ENCODE results near the gene STOML2.

STOML2 gene

DNA sequence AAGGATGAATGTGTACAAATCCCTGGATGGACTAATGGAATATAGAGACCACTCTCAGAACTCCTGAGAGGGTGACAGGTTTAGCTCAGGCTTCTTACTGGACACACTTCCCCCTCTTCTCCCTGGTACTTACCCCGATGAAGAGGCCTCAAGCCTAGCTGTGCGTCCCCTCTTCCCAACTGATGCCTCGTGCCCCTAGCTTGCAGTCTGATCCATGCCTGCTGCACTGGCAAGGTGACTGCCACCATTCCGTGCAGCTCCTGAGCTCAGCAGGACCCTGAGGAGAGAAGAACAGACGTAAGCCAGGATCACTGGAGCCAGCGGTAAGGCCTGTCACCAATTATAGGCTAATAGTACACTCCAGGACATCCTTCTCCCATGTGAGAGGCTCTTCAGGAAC is 5.5 kb upstream of the STOML2 start:
- DNase-seq (ENCODE audit: extremely low read depth in 1 of 2, low read depth in 1 of 2): no peak

GRCh38 chr9:35107297-35108290 is 4.7 kb upstream of the STOML2 start:
- no peak for DNase-seq (ENCODE audit: extremely low read depth in 1 of 2, low read depth in 1 of 2)

- DNase-seq (ENCODE audit: extremely low read depth in 1 of 2, low read depth in 1 of 2): no peak
These were observed 3.4 kb upstream of the STOML2 start for GRCh38 chr9:35106343-35106730.

- DNase-seq (ENCODE audit: extremely low read depth in 1 of 2, low read depth in 1 of 2): no peak
These were observed 2.8 kb upstream of the STOML2 start for GRCh38 chr9:35105571-35106342.

- DNase-seq (ENCODE audit: extremely low read depth in 1 of 2, low read depth in 1 of 2): no peak
These were observed 2.2 kb upstream of the STOML2 start for GRCh38 chr9:35105126-35105525.

- DNase-seq (ENCODE audit: extremely low read depth in 1 of 2, low read depth in 1 of 2): no peak
These were observed 1.7 kb upstream of the STOML2 start for GRCh38 chr9:35104586-35104985.

DNA sequence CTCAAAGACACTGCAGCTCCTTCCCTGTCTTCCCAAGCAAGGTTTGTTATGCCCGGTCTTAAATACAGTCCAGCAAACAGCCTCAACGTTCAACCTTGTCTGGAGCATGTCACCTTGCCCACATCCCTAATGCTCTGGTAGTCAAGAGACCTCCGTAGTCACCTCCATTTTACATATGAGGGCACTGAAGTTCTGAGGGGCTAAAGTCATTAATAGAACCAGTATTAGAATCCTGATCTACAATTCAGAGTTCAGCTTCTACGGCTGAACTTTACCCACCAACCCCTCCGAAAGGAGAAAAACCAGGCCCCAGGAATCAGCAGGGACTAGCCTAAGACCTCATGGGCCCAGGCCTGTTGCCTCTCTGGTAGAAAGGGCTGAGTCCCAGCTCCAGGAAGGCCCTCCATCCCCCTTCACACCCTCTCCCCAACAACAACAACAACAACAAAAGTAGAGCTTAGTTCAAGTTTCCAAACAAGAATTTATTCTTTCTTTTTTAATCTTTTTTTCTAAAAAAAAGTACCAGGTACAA is 795 bp upstream of the STOML2 start:
- DNase-seq (ENCODE audit: extremely low read depth in 1 of 2, low read depth in 1 of 2): no peak

DNA sequence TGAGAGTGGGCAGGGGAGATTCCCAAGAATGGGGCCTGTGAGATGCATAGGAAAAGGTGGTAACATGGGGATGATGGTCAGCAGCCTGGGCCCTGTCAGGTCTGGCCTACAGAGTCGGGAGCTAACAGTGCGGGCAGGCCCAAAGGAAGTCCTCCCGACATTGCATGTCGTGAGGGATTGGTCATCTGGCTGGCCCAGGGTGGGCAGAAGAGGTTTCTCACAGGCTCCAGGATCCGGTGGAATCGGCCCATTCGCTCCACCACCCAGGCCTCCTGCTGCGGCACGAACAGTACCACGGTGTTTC is 514 bp downstream of the STOML2 start:
- DNase-seq (ENCODE audit: extremely low read depth in 1 of 2, low read depth in 1 of 2): no peak

- DNase-seq (ENCODE audit: extremely low read depth in 1 of 2, low read depth in 1 of 2): no peak
These were observed 5.4 kb downstream of the STOML2 start for GRCh38 chr9:35097573-35097972.

- peak; percentile 69 to 81 for DNase-seq (ENCODE audit: extremely low read depth in 1 of 2, low read depth in 1 of 2)
These were observed 6.7 kb downstream of the STOML2 start, which contains the start of gene PIGO for GRCh38 chr9:35096035-35096849. Gene PIGO (minus strand): TSS chr9:35096591. CDS start chr9:35095565, 1,026 bp downstream.

- DNase-seq (ENCODE audit: extremely low read depth in 1 of 2, low read depth in 1 of 2): no peak
These were observed 11.4 kb downstream of the STOML2 start for GRCh38 chr9:35091536-35091935.

DNA sequence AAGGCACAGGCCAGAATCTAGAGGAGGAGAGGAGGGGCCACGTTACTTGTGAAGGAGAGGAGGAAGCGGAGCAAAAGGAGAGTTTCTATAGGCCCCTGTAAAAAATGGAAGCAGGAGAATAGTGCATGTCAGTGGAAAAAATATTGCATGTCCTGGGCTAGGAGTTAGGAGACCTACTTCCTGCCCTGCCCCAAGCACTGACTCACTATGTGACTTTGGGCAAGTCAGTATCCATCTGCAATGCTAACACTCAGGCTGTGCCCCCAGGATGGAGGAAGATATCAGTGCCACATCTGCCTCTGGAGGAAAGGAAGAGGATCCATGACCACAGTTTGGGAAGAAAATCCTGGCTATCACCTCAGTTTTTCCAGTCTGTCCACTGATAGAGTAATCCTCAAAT is 13.5 kb downstream of the STOML2 start:
- DNase-seq (ENCODE audit: extremely low read depth in 1 of 2, low read depth in 1 of 2): no peak

GRCh38 chr9:35085078-35085477 is 17.9 kb downstream of the STOML2 start:
- DNase-seq (ENCODE audit: extremely low read depth in 1 of 2, low read depth in 1 of 2): no peak

DNA sequence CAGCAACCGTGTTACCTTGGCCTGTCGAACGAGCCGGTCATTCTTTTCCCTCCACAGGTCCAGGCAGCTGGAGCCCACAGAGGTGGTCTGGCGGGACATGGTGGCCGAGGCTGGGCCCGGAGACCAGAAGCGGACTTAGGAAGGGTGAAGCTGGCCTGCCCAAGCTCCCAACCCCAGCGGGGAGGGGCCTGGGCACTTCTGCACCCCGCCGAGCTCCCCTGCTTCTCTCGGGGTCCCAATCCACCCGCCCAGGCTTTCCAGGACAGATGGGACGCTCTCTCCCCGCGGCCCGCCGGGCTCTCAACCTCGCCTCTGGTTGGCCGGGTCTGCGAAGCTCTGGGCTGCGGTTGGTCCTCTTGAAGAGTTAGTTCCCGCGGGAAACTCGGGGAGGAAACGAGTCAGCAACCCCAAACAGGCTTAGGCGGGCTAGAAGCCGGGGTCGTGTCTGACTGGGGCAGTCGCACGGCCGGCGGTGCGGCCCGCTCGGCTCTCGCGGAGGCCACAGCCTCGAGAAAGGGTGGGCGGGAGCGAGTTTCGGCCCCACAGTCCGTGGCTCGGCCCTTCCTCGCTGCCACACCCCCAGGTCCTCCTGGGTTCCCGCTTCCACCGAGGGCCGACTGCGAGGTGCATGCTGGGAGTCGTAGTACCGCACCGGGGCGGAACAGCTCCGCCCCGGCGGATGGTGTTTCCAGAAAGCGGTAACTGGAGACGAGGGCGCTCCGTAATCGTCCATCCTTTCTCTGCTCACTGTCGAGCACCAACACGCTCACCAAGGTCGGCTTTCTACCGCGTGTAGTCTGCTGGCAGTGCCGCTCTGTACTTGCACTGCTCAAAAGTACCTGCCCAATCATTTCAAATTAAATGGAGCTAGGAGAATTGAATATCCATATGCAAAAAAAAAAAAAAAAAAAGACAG is 23.2 kb downstream of the STOML2 start, which contains the start of gene FANCG:
Gene FANCG (minus strand): TSS at position 517 of the 916 bp plus-strand sequence. CDS start 418 bp downstream, at position 99.
- peak; percentile 25 to 70 for DNase-seq (ENCODE audit: extremely low read depth in 1 of 2, low read depth in 1 of 2)

DNA sequence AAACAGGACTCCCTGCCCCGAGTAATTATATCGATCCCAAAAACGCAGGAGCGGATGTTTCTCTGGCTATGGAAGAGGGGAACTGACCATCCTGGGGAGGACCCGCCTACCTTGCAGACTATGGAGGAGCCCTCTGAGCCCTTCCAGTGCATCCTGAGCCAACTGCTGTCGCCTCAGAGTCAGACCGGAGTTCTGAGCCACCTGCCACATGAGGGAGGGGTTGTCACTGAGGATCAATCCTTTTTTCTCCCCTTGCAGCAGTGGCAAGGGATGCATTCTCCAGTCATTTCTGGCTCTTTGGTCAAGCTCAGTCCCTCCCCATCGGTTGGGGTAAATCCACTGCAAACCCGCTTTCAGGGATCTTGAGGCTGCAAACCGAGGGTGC is 23.9 kb downstream of the STOML2 start:
- no peak for DNase-seq (ENCODE audit: extremely low read depth in 1 of 2, low read depth in 1 of 2)

GRCh38 chr9:35078066-35078465 is 24.9 kb downstream of the STOML2 start:
- DNase-seq (ENCODE audit: extremely low read depth in 1 of 2, low read depth in 1 of 2): no peak

DNA sequence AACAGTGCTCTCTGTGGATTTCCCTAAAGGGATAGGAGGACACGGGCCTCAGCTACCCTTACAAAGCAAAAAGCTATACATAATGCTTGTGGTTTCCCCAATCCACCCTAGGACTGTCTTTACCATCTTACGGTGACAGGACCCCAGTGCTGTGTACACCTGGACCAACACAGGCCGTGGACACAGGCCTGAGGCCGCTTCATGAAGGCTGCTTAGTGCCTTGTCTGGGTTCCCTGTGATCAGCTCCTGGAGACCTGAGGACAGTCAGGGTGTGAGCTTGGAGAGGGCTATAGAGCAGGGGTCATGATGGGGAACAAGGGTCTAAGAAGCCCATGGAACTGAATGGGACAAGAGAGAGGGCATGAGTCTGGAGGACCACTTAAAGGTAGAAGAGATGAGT is 26.1 kb downstream of the STOML2 start:
- no peak for DNase-seq (ENCODE audit: extremely low read depth in 1 of 2, low read depth in 1 of 2)

DNA sequence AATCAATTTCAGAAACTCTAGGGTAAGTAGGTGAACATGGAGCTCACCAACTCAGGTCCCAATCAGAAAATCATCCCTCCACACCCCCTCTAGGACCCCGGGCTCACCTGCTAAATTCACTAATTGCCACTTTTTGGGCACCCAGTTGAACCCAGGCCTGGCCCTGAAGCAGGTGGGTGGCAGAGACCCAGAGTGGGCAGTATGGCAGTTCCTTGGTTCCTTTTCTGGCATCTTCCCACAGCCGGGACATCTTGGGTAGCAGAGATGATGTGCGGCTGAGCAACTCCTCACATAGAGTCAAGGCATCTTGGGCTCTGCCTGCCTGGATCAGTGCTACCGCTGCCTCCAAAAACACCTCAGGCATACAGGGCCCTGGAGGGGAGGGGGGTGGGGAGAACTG is 27.6 kb downstream of the STOML2 start:
- DNase-seq (ENCODE audit: extremely low read depth in 1 of 2, low read depth in 1 of 2): no peak

DNA sequence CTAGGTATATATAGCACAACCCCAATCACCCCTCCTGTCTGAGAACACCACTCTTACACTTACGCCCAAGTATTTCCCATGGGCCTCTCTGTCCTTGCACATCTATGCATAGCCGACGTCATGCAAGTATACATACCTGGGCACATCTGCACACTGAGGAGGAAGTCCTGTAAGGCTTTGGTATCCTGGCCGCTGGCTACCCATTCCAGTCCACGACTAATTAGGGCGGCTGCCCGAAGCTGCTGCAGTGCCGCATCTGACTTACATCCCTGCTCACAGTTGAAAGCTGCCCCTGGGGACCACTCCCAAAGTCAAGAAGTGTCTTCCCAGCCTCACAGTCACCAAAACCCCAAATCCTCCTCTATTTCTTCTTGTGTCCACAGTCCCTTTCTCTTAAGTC is 28.1 kb downstream of the STOML2 start:
- DNase-seq (ENCODE audit: extremely low read depth in 1 of 2, low read depth in 1 of 2): no peak

DNA sequence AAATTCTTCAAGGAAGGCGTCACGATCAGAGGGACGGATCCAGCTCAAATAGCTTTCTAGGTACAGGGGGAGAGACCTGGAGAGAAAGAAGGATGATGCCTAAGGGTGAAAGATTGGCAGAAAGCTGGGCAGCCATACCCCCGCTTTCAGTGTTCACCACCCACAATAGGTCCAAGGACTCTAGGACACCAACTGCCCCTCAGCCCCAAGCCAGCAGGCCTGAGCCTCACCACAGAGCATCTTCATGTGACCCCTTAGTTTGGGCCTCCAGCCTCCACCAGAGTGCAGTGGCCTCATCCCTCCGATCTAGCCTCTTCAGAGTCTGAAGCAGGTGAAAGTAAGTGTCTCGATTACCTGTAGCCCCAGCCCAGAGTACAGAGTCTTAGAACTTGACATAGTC is 28.8 kb downstream of the STOML2 start:
- DNase-seq (ENCODE audit: extremely low read depth in 1 of 2, low read depth in 1 of 2): no peak
